ENCODE results near the gene LRRN4CL. TPM values are rescaled to one million over a fixed set of nuclear protein-coding genes. Genes with fewer than 3 reads are reported as not detected.
"Not testable (repeated sequence)": the region's sequence is repeated elsewhere in the genome, so short reads cannot be mapped to it uniquely, and the experiment has no call there.

LRRN4CL gene
- total RNA-seq: 12.1 TPM

- H3K4me1 ChIP-seq: no peaks in the 10 kb centered on the region
- no peaks in the 10 kb centered on the region for H3K27me3 ChIP-seq
- peaks cover 27 to 33% of the 10 kb centered on the region in 2 donors for H3K36me3 ChIP-seq
- H3K27ac ChIP-seq: no peak within 1 kb of the TSS
- DNase-seq (ENCODE audit: low spot score in 2 of 2): peak in 1 of 2 donors; percentile 83
- H3K4me3 ChIP-seq: peak within 1 kb of the TSS; percentile 36 to 43
- no peaks in the 10 kb centered on the region for H3K9me3 ChIP-seq
- intact Hi-C loops (cut with DNase I): no loop called here
- no peak for TF ChIP-seq CTCF (IDR thresholded peaks at IDR 0.05)
Observed at GRCh38 chr11:62689421-62690183, at the start of gene LRRN4CL. Gene LRRN4CL, minus strand, starts transcription at chr11:62689530. Its CDS starts 1,022 bp downstream, at chr11:62688508.

GRCh38 chr11:62737196-62737595, 47.9 kb upstream of the LRRN4CL start:
- no peak overlapping the region for H3K4me3 ChIP-seq
- DNase-seq (ENCODE audit: low spot score in 2 of 2): no peak
- H3K27ac ChIP-seq: no peak overlapping the region
- H3K4me1 ChIP-seq: no peaks in the 10 kb centered on the region
- peaks cover 70% of the 10 kb centered on the region in 2 donors for H3K36me3 ChIP-seq
- H3K27me3 ChIP-seq: no peaks in the 10 kb centered on the region
- intact Hi-C loops (cut with DNase I): no loop called here
- TF ChIP-seq CTCF (IDR thresholded peaks at IDR 0.05): no peak
- H3K9me3 ChIP-seq: no peaks in the 10 kb centered on the region

- TF ChIP-seq CTCF (IDR thresholded peaks at IDR 0.05): no peak
- Histone ChIP-seq H3K9me3 (no peaks in the 10 kb centered on the region), H3K27ac (no peak overlapping the region), H3K36me3 (peaks cover 46 to 47% of the 10 kb centered on the region in 2 donors), H3K4me1 (peaks cover 5 to 24% of the 10 kb centered on the region in 2 donors), H3K4me3 (no peak overlapping the region), H3K27me3 (no peaks in the 10 kb centered on the region)
- DNase-seq (ENCODE audit: low spot score in 2 of 2): no peak
- intact Hi-C loops (cut with DNase I): no loop called here
Observed at GRCh38 chr11:62732830-62733229, 43.5 kb upstream of the LRRN4CL start.

GRCh38 chr11:62730076-62730475, 40.7 kb upstream of the LRRN4CL start:
- Histone ChIP-seq H3K36me3 (peaks cover 21 to 22% of the 10 kb centered on the region in 2 donors), H3K4me3 (peak overlapping the region; percentile 38 to 98), H3K4me1 (peaks cover 5 to 30% of the 10 kb centered on the region in 2 donors), H3K27ac (peak overlapping the region; percentile 92 to 95)
- DNase-seq (ENCODE audit: low spot score in 2 of 2); H3K9me3 ChIP-seq; intact Hi-C loops (cut with DNase I); H3K27me3 ChIP-seq: not testable (repeated sequence)

GRCh38 chr11:62728171-62728988, 39.0 kb upstream of the LRRN4CL start, which contains the start of gene TTC9C:
Gene TTC9C, plus strand, starts transcription at chr11:62728486. Its CDS starts 363 bp downstream, at chr11:62728849.
- H3K4me3 ChIP-seq: peak within 1 kb of the TSS; percentile 98 to 99
- intact Hi-C loops (cut with DNase I): loop anchor here (1.0 to 5.0 kb wide), 5 partner anchors 25 to 129 kb away; partner anchors contain the start of genes C11orf98, CSKMT, TAF6L and TMEM179B
- peaks cover 5 to 42% of the 10 kb centered on the region in 2 donors for H3K4me1 ChIP-seq
- no peaks in the 10 kb centered on the region for H3K9me3 ChIP-seq
- no peaks in the 10 kb centered on the region for H3K27me3 ChIP-seq
- H3K27ac ChIP-seq: peak within 1 kb of the TSS; percentile 92 to 95
- no peak for TF ChIP-seq CTCF (IDR thresholded peaks at IDR 0.05)
- peaks cover 10 to 20% of the 10 kb centered on the region in 2 donors for H3K36me3 ChIP-seq
- DNase-seq (ENCODE audit: low spot score in 2 of 2): peak; percentile 54 to 95

All from ascending aorta (tissue), 2 donors.